H1 (cell line): ENCODE data around the gene GFRA4. TPM values are rescaled to one million over a fixed set of nuclear protein-coding genes. Genes with fewer than 3 reads are reported as not detected.

ENCODE experiments used
- CTCF ChIA-PET: fragments of 300-600 bp; sonication (Branson Sonifier 250); formaldehyde crosslinking; loops from one replicate; lab custom pipeline; 2021; ENCODE audit not compliant: partially characterized antibody; lab: Charles Lee
- POLR2A ChIA-PET: fragments of 300-600 bp; sonication (Branson Sonifier 250); formaldehyde crosslinking; loops from one replicate; lab custom pipeline; 2021; ENCODE audit warnings: inconsistent platforms; ENCODE audit not compliant: partially characterized antibody; lab: Charles Lee
- DNase-seq, 2 experiments: peaks; one replicate each; pipeline versions ENCODE4 v3.0.0 to v3.0.0-alpha.2; 2010 to 2022; ENCODE audit warnings: low spot score in 2 of 2, low read depth in 1 of 2, mixed read lengths in 1 of 2
- FAIRE-seq: peaks from 2 replicates; lab custom pipeline; 2011; peaks lifted over from hg19 to GRCh38; lab: Jason Lieb, UNC
- H2AFZ ChIP-seq: 2 replicates; pipeline ENCODE4 v1.8.1; 2012; ENCODE audit warnings: low read length, inconsistent platforms
- H2AK5ac ChIP-seq: 2 replicates; pipeline ENCODE4 v1.6.1; 2013; ENCODE audit warnings: low read depth, low read length
- H2BK120ac ChIP-seq: replicated peaks from 2 replicates; pipeline ENCODE3; 2013; ENCODE audit warnings: low read depth, low read length, inconsistent platforms
- H2BK12ac ChIP-seq: 2 replicates; pipeline ENCODE4 v1.6.1; 2013; ENCODE audit warnings: low read depth, low read length
- H2BK15ac ChIP-seq: 2 replicates; pipeline ENCODE4 v1.6.1; 2013; ENCODE audit warnings: low read length
- H2BK20ac ChIP-seq: 2 replicates; pipeline ENCODE4 v1.6.1; 2013; ENCODE audit warnings: low read length
- H2BK5ac ChIP-seq: 2 replicates; pipeline ENCODE4 v1.6.1; 2013; ENCODE audit warnings: low read depth, low read length
- H3K14ac ChIP-seq: 2 replicates; pipeline ENCODE4 v1.6.1; 2013; ENCODE audit warnings: inconsistent platforms; ENCODE audit not compliant: insufficient read length
- H3K18ac ChIP-seq: 2 replicates; pipeline ENCODE4 v1.6.1; 2013; ENCODE audit warnings: low read length; ENCODE audit errors: extremely low read depth
- H3K23ac ChIP-seq: 2 replicates; pipeline ENCODE4 v1.6.1; 2013; ENCODE audit warnings: inconsistent platforms; ENCODE audit not compliant: insufficient read length
- H3K23me2 ChIP-seq: 2 replicates; pipeline ENCODE4 v1.6.1; 2013; ENCODE audit warnings: low read depth, low read length
- H3K27ac ChIP-seq: 2 replicates; pipeline ENCODE4 v1.6.1; 2011; ENCODE audit warnings: low read depth, low read length, inconsistent platforms
- H3K27me3 ChIP-seq, 4 experiments: replicated peaks in 1 of 4; 1 replicate in 1 of 4; 2 replicates in 3 of 4; pipeline versions ENCODE4 v1.6.1 to v1.8.1; 2011 to 2013; ENCODE audit warnings: low read length in 3 of 4, mild to moderate bottlenecking in 3 of 4, inconsistent platforms in 2 of 4, mixed read lengths in 2 of 4, moderate library complexity in 1 of 4; ENCODE audit not compliant: control insufficient read depth in 3 of 4, insufficient read depth in 3 of 4; ENCODE audit errors: extremely low read depth in 1 of 4
- H3K36me3 ChIP-seq, 4 experiments: 2 replicates each; pipeline versions ENCODE4 v1.6.1 to v1.8.1; 2011 to 2013; ENCODE audit warnings: mild to moderate bottlenecking in 4 of 4, low read length in 3 of 4, moderate library complexity in 2 of 4, control low read depth in 1 of 4, inconsistent platforms in 1 of 4; ENCODE audit not compliant: insufficient read depth in 4 of 4, control insufficient read depth in 2 of 4
- H3K4ac ChIP-seq: replicated peaks from 2 replicates; pipeline ENCODE3; 2013; ENCODE audit warnings: low read length, low read depth, mixed read lengths, inconsistent platforms; ENCODE audit not compliant: insufficient read length
- H3K4me1 ChIP-seq, 4 experiments: replicated peaks in 1 of 4; 1 replicate in 1 of 4; 2 replicates in 3 of 4; pipeline versions ENCODE4 v1.6.1 to v1.8.1; 2011 to 2013; ENCODE audit warnings: low read length in 3 of 4, inconsistent platforms in 2 of 4, mixed read lengths in 1 of 4; ENCODE audit not compliant: insufficient read depth in 4 of 4, control insufficient read depth in 3 of 4
- H3K4me2 ChIP-seq, 2 experiments: 2 replicates each; pipeline versions ENCODE4 v1.6.1 to v1.8.1; 2011 to 2013; ENCODE audit warnings: low read depth in 2 of 2, low read length in 2 of 2, control low read depth in 1 of 2, inconsistent platforms in 1 of 2, mild to moderate bottlenecking in 1 of 2; ENCODE audit not compliant: insufficient read depth in 1 of 2
- H3K4me3 ChIP-seq, 4 experiments: fragments of 200-600, 300-600 bp in 1 of 4; sonication (generic), shearing (Covaris generic), sonication (Bioruptor Twin) in 1 of 4; 2 replicates each; pipeline versions ENCODE4 v1.5.1 to v1.8.1; 2011 to 2016; ENCODE audit warnings: low read length in 4 of 4, low read depth in 3 of 4, control low read depth in 2 of 4, inconsistent platforms in 2 of 4, mild to moderate bottlenecking in 2 of 4, mixed read lengths in 1 of 4, moderate library complexity in 1 of 4; ENCODE audit not compliant: insufficient read depth in 2 of 4; ENCODE audit errors: extremely low read depth in 1 of 4
- H3K56ac ChIP-seq: replicated peaks from 2 replicates; pipeline ENCODE3; 2013; ENCODE audit warnings: low read depth, mild to moderate bottlenecking, mixed read lengths, low read length, inconsistent platforms; ENCODE audit not compliant: insufficient read length
- H3K79me1 ChIP-seq: 2 replicates; pipeline ENCODE4 v1.6.1; 2013; ENCODE audit warnings: low read depth, low read length, control low read depth
- H3K79me2 ChIP-seq, 2 experiments: 2 replicates each; pipeline versions ENCODE4 v1.6.1 to v1.8.1; 2012 to 2013; ENCODE audit warnings: low read length in 2 of 2, mild to moderate bottlenecking in 2 of 2, inconsistent platforms in 1 of 2; ENCODE audit not compliant: insufficient read depth in 2 of 2, control insufficient read depth in 1 of 2
- H3K9ac ChIP-seq, 4 experiments: replicated peaks in 1 of 4; 1 replicate in 1 of 4; 2 replicates in 3 of 4; pipeline versions ENCODE4 v1.6.1 to v1.8.1; 2011 to 2013; ENCODE audit warnings: low read depth in 3 of 4, low read length in 3 of 4, control low read depth in 2 of 4, mild to moderate bottlenecking in 2 of 4, moderate library complexity in 2 of 4, inconsistent platforms in 1 of 4; ENCODE audit errors: extremely low read depth in 1 of 4
- H3K9me3 ChIP-seq, 2 experiments: 2 replicates each; pipeline versions ENCODE4 v1.6.1 to v1.8.1; 2012 to 2013; ENCODE audit warnings: mild to moderate bottlenecking in 2 of 2, moderate library complexity in 2 of 2, control low read depth in 1 of 2, inconsistent platforms in 1 of 2, low read depth in 1 of 2, low read length in 1 of 2, mixed read lengths in 1 of 2; ENCODE audit not compliant: insufficient read depth in 2 of 2
- H4K20me1 ChIP-seq, 2 experiments: replicated peaks in 1 of 2; 2 replicates each; pipeline versions ENCODE3 to v1.8.1; 2011 to 2013; ENCODE audit warnings: inconsistent platforms in 2 of 2, low read length in 2 of 2, mild to moderate bottlenecking in 1 of 2; ENCODE audit not compliant: insufficient read depth in 2 of 2, control insufficient read depth in 1 of 2
- H4K5ac ChIP-seq: 2 replicates; pipeline ENCODE4 v1.6.1; 2013; ENCODE audit warnings: low read length, low read depth, mixed read lengths, inconsistent platforms; ENCODE audit not compliant: insufficient read length
- H4K8ac ChIP-seq: 2 replicates; pipeline ENCODE4 v1.8.0; 2013; ENCODE audit warnings: mild to moderate bottlenecking, moderate library complexity, low read length, inconsistent platforms; ENCODE audit not compliant: insufficient read depth; ENCODE audit errors: extremely low read depth
- H4K91ac ChIP-seq: replicated peaks from 2 replicates; pipeline ENCODE3; 2013; ENCODE audit warnings: low read length, mixed read lengths, inconsistent platforms; ENCODE audit not compliant: insufficient read length
- ATF2 ChIP-seq: IDR thresholded peaks from 2 replicates; pipeline ENCODE4 v1.6.1; 2012; ENCODE audit warnings: low read length, inconsistent platforms
- EGR1 ChIP-seq: IDR thresholded peaks from 2 replicates; pipeline ENCODE4 v1.6.1; 2011; ENCODE audit warnings: low read depth, low read length, borderline replicate concordance
- FOSL1 ChIP-seq: IDR thresholded peaks from 2 replicates; pipeline ENCODE4 v1.6.1; 2011; ENCODE audit warnings: mild to moderate bottlenecking, low read depth, low read length, moderate library complexity; ENCODE audit not compliant: insufficient read depth
- GABPA ChIP-seq: IDR thresholded peaks from 2 replicates; pipeline ENCODE4 v1.6.1; 2011; ENCODE audit warnings: mild to moderate bottlenecking, low read length, moderate library complexity, borderline replicate concordance; ENCODE audit not compliant: insufficient read depth
- GTF2F1 ChIP-seq: IDR thresholded peaks from 2 replicates; pipeline ENCODE4 v1.6.1; 2012; ENCODE audit warnings: low read depth, low read length, improper control_type of control experiment, borderline replicate concordance
- HDAC2 ChIP-seq, 2 experiments: fragments of 300-600 bp in 1 of 2; sonication (generic) in 1 of 2; IDR thresholded peaks; 2 replicates each; pipeline ENCODE4 v1.6.1; 2011 to 2012; ENCODE audit warnings: low read depth in 2 of 2, low read length in 2 of 2, mild to moderate bottlenecking in 2 of 2, moderate library complexity in 2 of 2, borderline replicate concordance in 1 of 2, inconsistent platforms in 1 of 2
- HDAC6 ChIP-seq: IDR thresholded peaks from one replicate; pipeline ENCODE4 v1.7.1; 2012; ENCODE audit warnings: low read depth, mild to moderate bottlenecking, inconsistent platforms, low read length, moderate library complexity
- NANOG ChIP-seq: IDR thresholded peaks from 2 replicates; pipeline ENCODE4 v1.6.1; 2011; ENCODE audit warnings: low read length, low read depth, mild to moderate bottlenecking, inconsistent platforms; ENCODE audit not compliant: insufficient read depth, poor library complexity, severe bottlenecking
- POLR2AphosphoS5 ChIP-seq: IDR thresholded peaks from 2 replicates; pipeline ENCODE4 v1.6.1; 2011; ENCODE audit warnings: low read depth, low read length
- SIX5 ChIP-seq: IDR thresholded peaks from 2 replicates; pipeline ENCODE4 v1.6.1; 2011; ENCODE audit warnings: mild to moderate bottlenecking, low read depth, low read length
- SUZ12 ChIP-seq: fragments of 200-600 bp; sonication (generic); IDR thresholded peaks from 2 replicates; pipeline ENCODE4 v1.6.1; 2012; ENCODE audit warnings: mild to moderate bottlenecking, inconsistent platforms, low read length, moderate library complexity, mixed read lengths
- TCF12 ChIP-seq: IDR thresholded peaks from 2 replicates; pipeline ENCODE4 v1.6.1; 2011; ENCODE audit warnings: low read depth, mild to moderate bottlenecking, low read length
- WGBS, 2 experiments: shearing (Covaris generic) in 1 of 2; methylation state at CpG; one replicate each; pipeline versions ENCODE4 v1.1.6 to v1.1.7; 2013 to 2015; ENCODE audit warnings: low lambda C conversion rate in 2 of 2, mixed read lengths in 2 of 2, inconsistent platforms in 1 of 2, low coverage in 1 of 2, missing lambda C conversion rate in 1 of 2; ENCODE audit not compliant: insufficient replicate concordance in 2 of 2, insufficient coverage in 1 of 2, insufficient read length in 1 of 2; ENCODE audit errors: extremely low coverage in 1 of 2, missing lambda C conversion rate in 1 of 2; 5-methylcytosine and 5-hydroxymethylcytosine counted together
- polyA plus RNA-seq, 7 experiments: library from polyadenylated mRNA; depleted of rRNA in 3 of 7; stranded (reverse) in 5 of 7; unstranded in 2 of 7; fragments of >200 nt in 5 of 7; fragments of 200-250 nt in 2 of 7; gene quantifications; 1 replicate in 5 of 7; 2 replicates in 1 of 7; 4 replicates in 1 of 7; pipeline versions ENCODE4 v1.2.1 to v1.2.3, GENCODE V29; 2011 to 2013; ENCODE audit warnings: missing spikeins in 2 of 7, mixed read lengths in 2 of 7
- total RNA-seq: library from RNA; stranded (reverse); fragmentation: NEBNext Ultra II Directional; extraction: Animal tissue kit (Norgen Biotek cat#: 25700); gene quantifications from 2 replicates; pipeline ENCODE4 v1.2.1, GENCODE V29; 2021

Gene GFRA4
- total and polyA plus RNA-seq, 2 of the 8 experiments (the other 6 are each of a cell fraction or from before 2014, with no cell fraction given): 0.05 TPM; not detected in 1

- CTCF ChIA-PET: interaction anchor here (0.8 to 2.8 kb wide), 2 partner anchors 21 to 53 kb away, joined by 4 to 11 read pairs; no protein-coding TSS in a partner anchor
- FAIRE-seq: no peak
- DNase-seq: no peak
- TF ChIP-seq GTF2F1: no peak
- no peak for TF ChIP-seq FOSL1
- TF ChIP-seq ATF2: no peak
- no peak for TF ChIP-seq NANOG
- no peak for TF ChIP-seq POLR2AphosphoS5
- no peak for TF ChIP-seq HDAC6
- no peak for TF ChIP-seq SIX5
- TF ChIP-seq HDAC2 (IDR thresholded peaks at IDR 0.05; ENCODE audit: borderline replicate concordance in 1 of 2, low read depth in 2 of 2, low read length in 2 of 2): no peak
- no peak for TF ChIP-seq TCF12
- no peak for TF ChIP-seq EGR1
- TF ChIP-seq SUZ12: no peak
- TF ChIP-seq GABPA: no peak
These were observed 46.9 kb downstream of the GFRA4 start for GRCh38 chr20:3616250-3616649.

More at GRCh38 chr20:3616250-3616649, 46.9 kb downstream of the GFRA4 start:
- no peak overlapping the region for H3K4me3 ChIP-seq
- no peak overlapping the region for H3K9ac ChIP-seq
- H3K27me3 ChIP-seq: no peaks in the 10 kb centered on the region
- H3K18ac ChIP-seq: no peak overlapping the region
- H2AFZ ChIP-seq: no peak overlapping the region
- H2BK120ac ChIP-seq: no peak overlapping the region
- H3K23me2 ChIP-seq: no peaks in the 10 kb centered on the region
- POLR2A ChIA-PET: no interaction called here
- H3K9me3 ChIP-seq: no peaks in the 10 kb centered on the region
- H2BK20ac ChIP-seq: no peak overlapping the region
- no peak overlapping the region for H3K4me2 ChIP-seq
- H3K27ac ChIP-seq: no peak overlapping the region
- no peak overlapping the region for H3K14ac ChIP-seq
- WGBS, 2 experiments: 76% methylated on average over 2 of the region's 4 CpGs; no CpG with 5 or more reads in 1 of the 2 experiments
- no peaks in the 10 kb centered on the region for H4K20me1 ChIP-seq
- no peak overlapping the region for H4K91ac ChIP-seq
- no peaks in the 10 kb centered on the region for H3K4me1 ChIP-seq
- H3K36me3 ChIP-seq: no peaks in the 10 kb centered on the region
- H3K79me2 ChIP-seq: no peaks in the 10 kb centered on the region
- no peak overlapping the region for H3K23ac ChIP-seq
- no peak overlapping the region; the same call in 1 of the 2 replicates for H2BK12ac ChIP-seq
- no peak overlapping the region for H3K56ac ChIP-seq
- no peak overlapping the region for H4K5ac ChIP-seq
- no peak overlapping the region for H2AK5ac ChIP-seq
- H3K79me1 ChIP-seq: no peaks in the 10 kb centered on the region
- no peak overlapping the region for H2BK15ac ChIP-seq
- H4K8ac ChIP-seq: no peak overlapping the region
- no peak overlapping the region for H2BK5ac ChIP-seq
- no peak overlapping the region for H3K4ac ChIP-seq
